ENCODE results near the gene PRDM12.
A peak's percentile ranks its signal among the peaks of the same experiment; 100 is the strongest.

PRDM12 gene

DNA sequence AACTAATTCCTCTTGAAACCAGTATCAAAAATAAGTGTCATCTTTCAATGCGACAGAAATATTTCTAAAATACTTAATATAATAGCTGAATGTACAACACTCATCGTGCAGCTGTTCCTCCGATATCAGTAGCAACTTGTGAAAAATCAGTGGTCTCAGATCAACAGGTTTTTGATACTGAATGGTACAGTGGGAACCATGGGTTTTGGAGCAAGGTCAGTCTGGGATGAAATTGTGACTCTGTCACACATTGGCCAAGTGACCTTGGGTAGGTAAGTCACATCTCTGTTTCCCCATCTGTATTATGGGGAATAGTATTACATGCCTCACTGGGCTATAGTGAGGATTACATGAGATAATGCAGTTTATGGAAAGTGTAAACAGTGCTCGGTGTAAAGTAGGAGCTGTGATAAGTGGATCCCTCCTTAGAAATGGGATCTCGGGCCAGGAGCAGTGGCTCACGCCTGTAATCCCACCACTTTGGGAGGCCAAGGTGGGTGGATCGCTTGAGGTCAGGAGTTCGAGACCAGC, 46.5 kb downstream of the PRDM12 start:
- Histone ChIP-seq H3K4me2 (ENCODE audit: low read length) (no peak overlapping the region), H2AK5ac (ENCODE audit: low read length) (no peak overlapping the region), H3K9me3 (ENCODE audit: insufficient read depth, low read depth, low read length) (no peaks in the 10 kb centered on the region), H3K4ac (ENCODE audit: low read depth, low read length) (no peak overlapping the region), H3K79me2 (ENCODE audit: control insufficient read depth, insufficient read depth, low read length, poor library complexity) (peaks cover 9% of the 10 kb centered on the region), H3K79me1 (ENCODE audit: low read length) (peaks cover 10% of the 10 kb centered on the region), H3K36me3 (ENCODE audit: control insufficient read depth in 1 of 2, insufficient read depth in 2 of 2, low read length in 2 of 2) (no peaks in the 10 kb centered on the region), H3K23ac (ENCODE audit: low read length) (no peak overlapping the region), H3K4me3 (ENCODE audit: low read depth, low read length) (no peak overlapping the region), H2BK12ac (ENCODE audit: low read length) (no peak overlapping the region), H3K27ac (ENCODE audit: low read depth, low read length) (no peak overlapping the region), H2AFZ (ENCODE audit: insufficient read depth, low read length, poor library complexity) (no peak overlapping the region), H2BK5ac (ENCODE audit: low read depth, low read length, poor library complexity) (no peak overlapping the region), H4K91ac (ENCODE audit: low read depth, low read length) (no peak overlapping the region), H3K18ac (ENCODE audit: low read length) (no peak overlapping the region), H3K9ac (ENCODE audit: low read length) (no peak overlapping the region), H4K12ac (ENCODE audit: low read depth, low read length) (no peak overlapping the region), H3K14ac (ENCODE audit: low read length) (no peak overlapping the region), H3K27me3 (ENCODE audit: insufficient read depth, low read length) (no peaks in the 10 kb centered on the region), H4K8ac (ENCODE audit: low read depth, low read length) (no peak overlapping the region), H2BK120ac (ENCODE audit: insufficient read depth, low read length, poor library complexity) (no peak overlapping the region), H3K4me1 (ENCODE audit: control insufficient read depth in 1 of 2, insufficient read depth in 2 of 2, low read length in 2 of 2) (peaks cover 4 to 5% of the 10 kb centered on the region in 2 experiments)
- DNase-seq: no peak
- no CpG with 5 or more reads among the region's 8 CpGs for WGBS (ENCODE audit: extremely low coverage, insufficient coverage, insufficient read length)

DNA sequence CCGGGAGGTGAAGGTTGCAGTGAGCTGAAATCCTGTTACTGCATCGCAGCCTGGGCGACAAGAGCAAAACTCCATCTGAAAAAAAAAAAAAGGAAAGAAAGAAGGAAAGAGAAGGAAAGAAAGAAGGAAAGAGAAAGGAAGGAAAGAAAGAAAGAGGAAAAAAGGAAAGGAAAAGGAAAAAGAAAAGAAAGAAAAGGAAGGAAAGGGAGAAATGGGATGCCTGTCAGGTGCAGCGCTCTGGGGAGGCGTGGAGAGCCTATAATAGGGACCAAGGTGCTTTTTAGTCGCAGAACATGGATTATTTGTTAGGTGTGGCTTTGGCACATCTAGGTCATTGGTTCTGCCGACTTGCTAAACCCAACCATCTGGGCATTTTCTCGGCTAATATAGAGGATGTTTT, 47.1 kb downstream of the PRDM12 start:
- Histone ChIP-seq H3K36me3 (ENCODE audit: control insufficient read depth in 1 of 2, insufficient read depth in 2 of 2, low read length in 2 of 2) (no peaks in the 10 kb centered on the region), H3K9me3 (ENCODE audit: insufficient read depth, low read depth, low read length) (no peaks in the 10 kb centered on the region), H2BK120ac (ENCODE audit: insufficient read depth, low read length, poor library complexity) (no peak overlapping the region), H3K4me3 (ENCODE audit: low read depth, low read length) (no peak overlapping the region), H3K9ac (ENCODE audit: low read length) (no peak overlapping the region), H2AK5ac (ENCODE audit: low read length) (no peak overlapping the region), H3K4me1 (ENCODE audit: control insufficient read depth in 1 of 2, insufficient read depth in 2 of 2, low read length in 2 of 2) (peaks cover 4 to 5% of the 10 kb centered on the region in 2 experiments), H4K91ac (ENCODE audit: low read depth, low read length) (no peak overlapping the region), H3K79me2 (ENCODE audit: control insufficient read depth, insufficient read depth, low read length, poor library complexity) (peaks cover 9% of the 10 kb centered on the region), H3K23ac (ENCODE audit: low read length) (no peak overlapping the region), H3K4me2 (ENCODE audit: low read length) (no peak overlapping the region), H3K14ac (ENCODE audit: low read length) (no peak overlapping the region), H3K79me1 (ENCODE audit: low read length) (peaks cover 10% of the 10 kb centered on the region), H4K8ac (ENCODE audit: low read depth, low read length) (no peak overlapping the region), H3K27me3 (ENCODE audit: insufficient read depth, low read length) (no peaks in the 10 kb centered on the region), H2AFZ (ENCODE audit: insufficient read depth, low read length, poor library complexity) (no peak overlapping the region), H3K4ac (ENCODE audit: low read depth, low read length) (no peak overlapping the region), H2BK12ac (ENCODE audit: low read length) (no peak overlapping the region), H3K18ac (ENCODE audit: low read length) (no peak overlapping the region), H2BK5ac (ENCODE audit: low read depth, low read length, poor library complexity) (no peak overlapping the region), H4K12ac (ENCODE audit: low read depth, low read length) (no peak overlapping the region), H3K27ac (ENCODE audit: low read depth, low read length) (no peak overlapping the region)
- no CpG with 5 or more reads among the region's 8 CpGs for WGBS (ENCODE audit: extremely low coverage, insufficient coverage, insufficient read length)
- no peak for DNase-seq

DNA sequence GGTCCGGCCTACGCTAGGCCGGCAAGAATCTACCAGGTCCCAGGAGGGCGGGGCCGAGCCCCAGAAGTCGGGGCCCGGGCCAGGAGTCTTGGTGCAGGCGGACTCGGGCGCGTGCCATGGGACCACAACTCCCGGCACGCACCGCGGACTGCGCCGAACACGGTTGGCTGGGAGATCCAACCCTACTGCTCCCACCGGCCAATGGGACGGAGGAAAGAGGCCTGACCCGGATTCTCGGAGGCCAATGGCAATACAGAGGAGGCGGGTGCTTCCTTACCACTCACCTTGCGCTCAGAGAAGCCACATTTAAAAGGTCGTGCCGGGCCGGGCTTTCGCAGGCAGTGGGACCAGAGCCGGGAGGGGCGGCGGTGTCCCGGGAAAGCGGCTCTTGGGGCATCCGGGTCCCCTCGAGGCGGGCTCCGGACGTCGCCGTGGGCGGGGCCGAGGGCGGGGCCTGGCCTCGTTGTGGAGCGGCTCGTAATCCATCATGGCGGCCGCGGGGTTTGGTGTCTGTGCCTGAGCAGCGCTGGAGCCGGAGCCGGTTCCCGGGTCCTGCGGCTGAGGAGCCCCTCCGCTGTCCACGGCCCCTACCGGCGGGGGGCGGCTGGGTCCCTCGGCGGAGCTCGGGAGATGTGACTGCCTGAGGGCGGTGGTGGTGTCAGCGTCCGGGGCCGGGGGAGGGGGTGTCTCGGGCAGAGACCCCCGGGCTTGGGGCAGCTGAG, 48.3 kb downstream of the PRDM12 start:
- peak overlapping the region; percentile 75 for H3K9ac ChIP-seq (ENCODE audit: low read length)
- H3K18ac ChIP-seq (ENCODE audit: low read length): peak overlapping the region; percentile 93
- H3K36me3 ChIP-seq (ENCODE audit: control insufficient read depth in 1 of 2, insufficient read depth in 2 of 2, low read length in 2 of 2): peaks cover 0 to 2% of the 10 kb centered on the region in 2 experiments
- H3K79me1 ChIP-seq (ENCODE audit: low read length): peaks cover 10% of the 10 kb centered on the region
- no peaks in the 10 kb centered on the region for H3K9me3 ChIP-seq (ENCODE audit: insufficient read depth, low read depth, low read length)
- H3K27ac ChIP-seq (ENCODE audit: low read depth, low read length): peak overlapping the region; percentile 99
- H3K4me1 ChIP-seq (ENCODE audit: control insufficient read depth in 1 of 2, insufficient read depth in 2 of 2, low read length in 2 of 2): peaks cover 4% of the 10 kb centered on the region in 2 experiments
- H2BK12ac ChIP-seq (ENCODE audit: low read length): no peak overlapping the region
- no peaks in the 10 kb centered on the region for H3K27me3 ChIP-seq (ENCODE audit: insufficient read depth, low read length)
- peak overlapping the region; percentile 95 for H2AFZ ChIP-seq (ENCODE audit: insufficient read depth, low read length, poor library complexity)
- H2BK120ac ChIP-seq (ENCODE audit: insufficient read depth, low read length, poor library complexity): peak overlapping the region; percentile 96
- H2BK5ac ChIP-seq (ENCODE audit: low read depth, low read length, poor library complexity): peak overlapping the region; percentile 97
- peak overlapping the region; percentile 96 for H3K14ac ChIP-seq (ENCODE audit: low read length)
- DNase-seq: peak; percentile 99
- peak overlapping the region; percentile 97 for H4K91ac ChIP-seq (ENCODE audit: low read depth, low read length)
- peak overlapping the region; percentile 86 for H4K12ac ChIP-seq (ENCODE audit: low read depth, low read length)
- no CpG with 5 or more reads among the region's 68 CpGs for WGBS (ENCODE audit: extremely low coverage, insufficient coverage, insufficient read length)
- peak overlapping the region; percentile 88 for H3K4me3 ChIP-seq (ENCODE audit: low read depth, low read length)
- no peak overlapping the region for H2AK5ac ChIP-seq (ENCODE audit: low read length)
- H3K4ac ChIP-seq (ENCODE audit: low read depth, low read length): peak overlapping the region; percentile 74
- H3K4me2 ChIP-seq (ENCODE audit: low read length): peak overlapping the region; percentile 98
- H4K8ac ChIP-seq (ENCODE audit: low read depth, low read length): peak overlapping the region; percentile 95
- H3K79me2 ChIP-seq (ENCODE audit: control insufficient read depth, insufficient read depth, low read length, poor library complexity): peaks cover 9% of the 10 kb centered on the region
- H3K23ac ChIP-seq (ENCODE audit: low read length): no peak overlapping the region

DNA sequence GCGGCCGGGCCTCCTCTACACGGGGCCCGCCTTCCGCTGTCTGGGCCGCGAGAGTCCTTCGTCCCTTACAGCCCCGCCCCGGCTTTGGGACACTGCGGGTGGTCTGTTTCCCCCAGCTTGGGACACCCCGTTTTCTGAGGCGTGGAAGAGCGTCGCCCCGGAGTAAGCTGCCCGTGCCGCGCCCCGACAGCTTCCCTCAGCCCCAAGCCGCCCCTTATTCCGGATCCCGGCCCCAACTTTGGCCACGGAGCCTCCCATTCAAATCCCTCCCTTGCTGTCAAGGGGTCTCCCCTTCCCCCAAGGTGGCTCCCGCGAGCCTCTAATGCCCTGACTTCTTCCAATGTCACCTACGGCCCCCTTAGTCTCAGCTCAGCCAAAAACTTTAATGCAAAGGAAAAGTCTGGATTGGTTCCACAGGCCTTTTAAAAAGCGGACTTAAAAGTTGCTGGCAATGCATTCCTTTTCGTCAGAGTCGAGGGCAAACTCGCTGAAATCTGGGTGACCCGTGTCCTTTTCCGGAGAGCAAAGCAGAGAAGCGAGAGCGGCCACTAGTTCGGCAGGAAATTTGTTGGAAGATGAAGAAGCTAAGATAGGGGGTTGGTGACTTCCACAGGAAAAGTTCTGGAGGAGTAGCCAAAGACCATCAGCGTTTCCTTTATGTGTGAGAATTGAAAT, 49.0 kb downstream of the PRDM12 start:
- Histone ChIP-seq H3K14ac (ENCODE audit: low read length) (peak overlapping the region; percentile 96), H3K4me2 (ENCODE audit: low read length) (peak overlapping the region; percentile 98), H3K23ac (ENCODE audit: low read length) (no peak overlapping the region), H3K4me3 (ENCODE audit: low read depth, low read length) (peak overlapping the region; percentile 88), H4K91ac (ENCODE audit: low read depth, low read length) (peak overlapping the region; percentile 97), H3K27ac (ENCODE audit: low read depth, low read length) (peak overlapping the region; percentile 99), H3K18ac (ENCODE audit: low read length) (peak overlapping the region; percentile 93), H3K27me3 (ENCODE audit: insufficient read depth, low read length) (no peaks in the 10 kb centered on the region), H3K79me2 (ENCODE audit: control insufficient read depth, insufficient read depth, low read length, poor library complexity) (peaks cover 9% of the 10 kb centered on the region), H2AK5ac (ENCODE audit: low read length) (no peak overlapping the region), H4K8ac (ENCODE audit: low read depth, low read length) (peak overlapping the region; percentile 95), H4K12ac (ENCODE audit: low read depth, low read length) (peak overlapping the region; percentile 86), H3K79me1 (ENCODE audit: low read length) (peaks cover 10% of the 10 kb centered on the region), H2BK120ac (ENCODE audit: insufficient read depth, low read length, poor library complexity) (peak overlapping the region; percentile 96), H3K4me1 (ENCODE audit: control insufficient read depth in 1 of 2, insufficient read depth in 2 of 2, low read length in 2 of 2) (peaks cover 4% of the 10 kb centered on the region in 2 experiments), H3K9me3 (ENCODE audit: insufficient read depth, low read depth, low read length) (no peaks in the 10 kb centered on the region), H3K4ac (ENCODE audit: low read depth, low read length) (peak overlapping the region; percentile 74), H3K9ac (ENCODE audit: low read length) (peak overlapping the region; percentile 75), H2BK12ac (ENCODE audit: low read length) (no peak overlapping the region), H2AFZ (ENCODE audit: insufficient read depth, low read length, poor library complexity) (peak overlapping the region; percentile 95), H3K36me3 (ENCODE audit: control insufficient read depth in 1 of 2, insufficient read depth in 2 of 2, low read length in 2 of 2) (peaks cover 0 to 2% of the 10 kb centered on the region in 2 experiments), H2BK5ac (ENCODE audit: low read depth, low read length, poor library complexity) (peak overlapping the region; percentile 97)
- peak in 1 of 2 donors; percentile 41 for DNase-seq
- WGBS (ENCODE audit: extremely low coverage, insufficient coverage, insufficient read length): no CpG with 5 or more reads among the region's 37 CpGs

All from trophoblast cell (in vitro differentiated cells and primary cell).